Measurements from ENCODE around the gene PLEKHG2. TPM values are rescaled to one million over a fixed set of nuclear protein-coding genes. Genes with fewer than 3 reads are reported as not detected.
A peak's percentile ranks its signal among the peaks of the same experiment; 100 is the strongest.

PLEKHG2 gene
- total and polyA plus RNA-seq, 9 of the 15 experiments (the other 6 are each of a cell fraction or from before 2014, with no cell fraction given): 0.98 to 45.7 (median 9.8) TPM

GRCh38 chr19:39402346-39403300 lies 9.8 kb upstream of the PLEKHG2 start:
- DNase-seq (ENCODE audit: extremely low read depth in 1 of 4, low spot score in 3 of 4) (peak; percentile 82 to 94 (median 85)), ATAC-seq (peak; percentile 52), FAIRE-seq (no peak)
- in situ Hi-C loops (cut with MboI) (no loop called here), intact Hi-C loops (cut with micrococcal nuclease) (no loop called here)
- BruUV-seq (replicated peaks): no TSS peak
- POLR2A ChIA-PET: interaction anchor here (0.6 to 2.3 kb wide), 3 partner anchors 11 to 137 kb away, joined by 3 to 23 read pairs (median 4); partner anchors contain the start of genes MED29, PAF1 and RPS16
- Histone ChIP-seq H3K36me3 (ENCODE audit: control insufficient read depth, insufficient read depth, low read length) (peaks cover 3% of the 10 kb centered on the region; the same call in 1 of the 3 replicates), H3K4me3 (peak overlapping the region; percentile 41), H2AFZ (ENCODE audit: low read depth, low read length) (peak overlapping the region; percentile 86), H3K9me3 (replicated peaks; ENCODE audit: control insufficient read depth, insufficient read depth, low read depth, low read length) (no peaks in the 10 kb centered on the region), H3K27ac (ENCODE audit: extremely low read depth, low read depth, low read length) (peak overlapping the region; percentile 98), H3K9ac (ENCODE audit: insufficient read depth in 1 of 2, low read depth in 2 of 2, low read length in 2 of 2) (peak overlapping the region; percentile 90 to 96), H3K27me3 (ENCODE audit: control insufficient read depth in 2 of 2, insufficient read depth in 2 of 2, low read length in 2 of 2) (no peaks in the 10 kb centered on the region), H3K79me2 (ENCODE audit: control insufficient read depth, insufficient read depth, low read length) (peaks cover 16% of the 10 kb centered on the region), H3K9me1 (ENCODE audit: control insufficient read depth, insufficient read depth, low read length) (peaks cover 3% of the 10 kb centered on the region), H4K20me1 (replicated peaks; ENCODE audit: control insufficient read depth, insufficient read depth, low read length) (no peaks in the 10 kb centered on the region), H3K4me1 (replicated peaks in 1 of 2; ENCODE audit: control insufficient read depth in 2 of 2, insufficient read depth in 2 of 2, low read length in 2 of 2) (peaks cover 60 to 77% of the 10 kb centered on the region in 2 experiments), H3K4me2 (ENCODE audit: insufficient read depth, low read length) (peak overlapping the region; percentile 80)
- WGBS (ENCODE audit: insufficient coverage, low coverage, missing lambda C conversion rate): 6% methylated on average over 36 of the region's 59 CpGs
- CTCF ChIA-PET (ENCODE audit: low intra/inter-chr PET ratio): interaction anchor here (2.5 kb wide), 1 partner anchor 10 kb away, joined by 10 read pairs; the partner anchor contains the start of gene PLEKHG2
- TF ChIP-seq CREBBP (IDR thresholded peaks at IDR 0.05; ENCODE audit: low read depth, low read length) (no peak), ZNF584 (CRISPR knock-in tag; IDR thresholded peaks at IDR 0.05; ENCODE audit: low read depth) (no peak), ZNF316 (IDR thresholded peaks at IDR 0.05) (no peak), NELFE (IDR thresholded peaks at IDR 0.05; ENCODE audit: insufficient read depth, insufficient read length) (no peak), HDAC3 (IDR thresholded peaks at IDR 0.05; ENCODE audit: borderline replicate concordance, partially characterized antibody) (peak; percentile 58), CTBP1 (IDR thresholded peaks at IDR 0.05; ENCODE audit: borderline replicate concordance) (peak; percentile 86), TBP (optimal IDR thresholded peaks at IDR 0.05; ENCODE audit: low read depth, low read length) (peak; percentile 26), HDAC1 (IDR thresholded peaks at IDR 0.05) (peak in 1 of 2 experiments; percentile 88; a peak in 2 of 4 replicates), ZNF57 (CRISPR knock-in tag; IDR thresholded peaks at IDR 0.05) (0 out of 2 replicates have a peak, but pooled peaks have one; percentile 53), PBX2 (CRISPR knock-in tag; IDR thresholded peaks at IDR 0.05; ENCODE audit: low read depth) (no peak), PBX2 (tag; conservative IDR thresholded peaks at IDR 0.05; ENCODE audit: low read depth) (no peak), SRSF3 (IDR thresholded peaks at IDR 0.05; ENCODE audit: insufficient read depth, low read length) (0 out of 2 replicates have a peak, but pooled peaks have one; percentile 59), ZNF609 (CRISPR knock-in tag; IDR thresholded peaks at IDR 0.05; ENCODE audit: borderline replicate concordance) (no peak)
